ENCODE results near the gene NCLN. TPM values are rescaled to one million over a fixed set of nuclear protein-coding genes. Genes with fewer than 3 reads are reported as not detected.

NCLN gene
- total and polyA plus RNA-seq, 3 donors from 2014 or later = 50.2 to 65.5 (median 65.3) TPM

DNA sequence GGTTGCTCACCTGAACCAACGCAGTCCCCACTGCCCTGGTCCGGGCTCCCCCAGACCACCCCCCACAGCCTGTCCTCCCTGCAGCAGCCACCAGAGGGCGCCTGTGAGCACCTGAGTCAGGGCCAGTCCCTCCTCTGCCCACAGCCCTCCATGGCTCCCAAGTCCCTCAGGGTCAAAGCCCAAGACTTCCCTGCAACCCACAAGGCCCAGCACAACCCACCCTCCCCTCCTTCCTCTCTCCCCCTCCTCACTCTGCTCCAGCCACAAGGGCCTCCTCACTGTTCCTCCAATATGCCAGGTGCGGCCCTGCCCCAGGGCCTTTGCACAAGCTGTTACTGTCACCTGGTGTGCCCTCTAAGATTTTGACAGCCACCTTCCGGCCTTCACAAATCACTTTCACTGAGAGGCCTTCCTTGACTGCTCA is 39.0 kb upstream of the NCLN start:
- 71 to 75% methylated on average over 4 to 5 of the region's 5 CpGs for WGBS, 2 donors
- Histone ChIP-seq H3K9me3 (no peaks in the 10 kb centered on the region), H3K4me3 (no peak overlapping the region), H3K36me3 (ENCODE audit: low read depth, missing control alignments) (no peaks in the 10 kb centered on the region), H3K27ac (no peak overlapping the region), H3K27me3 (no peaks in the 10 kb centered on the region), H3K4me1 (no peaks in the 10 kb centered on the region)
- intact Hi-C loops (cut with DNase I; ENCODE audit: low total_unique reads) = no loop called here
- no peak for DNase-seq
- no peak for TF ChIP-seq POLR2A (IDR thresholded peaks at IDR 0.05)
- TF ChIP-seq, protein P1, sequence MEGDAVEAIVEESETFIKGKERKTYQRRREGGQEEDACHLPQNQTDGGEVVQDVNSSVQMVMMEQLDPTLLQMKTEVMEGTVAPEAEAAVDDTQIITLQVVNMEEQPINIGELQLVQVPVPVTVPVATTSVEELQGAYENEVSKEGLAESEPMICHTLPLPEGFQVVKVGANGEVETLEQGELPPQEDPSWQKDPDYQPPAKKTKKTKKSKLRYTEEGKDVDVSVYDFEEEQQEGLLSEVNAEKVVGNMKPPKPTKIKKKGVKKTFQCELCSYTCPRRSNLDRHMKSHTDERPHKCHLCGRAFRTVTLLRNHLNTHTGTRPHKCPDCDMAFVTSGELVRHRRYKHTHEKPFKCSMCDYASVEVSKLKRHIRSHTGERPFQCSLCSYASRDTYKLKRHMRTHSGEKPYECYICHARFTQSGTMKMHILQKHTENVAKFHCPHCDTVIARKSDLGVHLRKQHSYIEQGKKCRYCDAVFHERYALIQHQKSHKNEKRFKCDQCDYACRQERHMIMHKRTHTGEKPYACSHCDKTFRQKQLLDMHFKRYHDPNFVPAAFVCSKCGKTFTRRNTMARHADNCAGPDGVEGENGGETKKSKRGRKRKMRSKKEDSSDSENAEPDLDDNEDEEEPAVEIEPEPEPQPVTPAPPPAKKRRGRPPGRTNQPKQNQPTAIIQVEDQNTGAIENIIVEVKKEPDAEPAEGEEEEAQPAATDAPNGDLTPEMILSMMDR (IDR thresholded peaks at IDR 0.05) = peak; percentile 28 to 69 (median 34)

DNA sequence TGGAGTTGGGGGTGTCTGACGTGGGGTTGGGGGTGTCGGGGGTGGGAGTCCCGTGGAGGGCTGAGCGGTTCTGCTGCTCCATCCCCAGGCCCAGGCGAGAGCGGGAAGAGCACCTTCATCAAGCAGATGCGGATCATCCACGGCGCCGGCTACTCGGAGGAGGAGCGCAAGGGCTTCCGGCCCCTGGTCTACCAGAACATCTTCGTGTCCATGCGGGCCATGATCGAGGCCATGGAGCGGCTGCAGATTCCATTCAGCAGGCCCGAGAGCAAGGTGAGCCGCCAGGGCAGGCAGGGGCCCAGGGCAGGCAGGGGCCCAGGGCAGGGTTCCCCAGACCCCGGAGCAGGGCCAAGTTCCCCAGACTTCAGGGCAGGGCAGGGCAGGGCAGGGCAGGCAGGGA is 37.2 kb upstream of the NCLN start:
- H3K27ac ChIP-seq = no peak overlapping the region
- TF ChIP-seq, protein P1 (IDR thresholded peaks at IDR 0.05) = no peak
- no peak for TF ChIP-seq POLR2A (IDR thresholded peaks at IDR 0.05)
- H3K4me3 ChIP-seq = no peak overlapping the region
- intact Hi-C loops (cut with DNase I; ENCODE audit: low total_unique reads) = no loop called here
- DNase-seq = no peak
- no peaks in the 10 kb centered on the region for H3K27me3 ChIP-seq
- 76% methylated on average over 20 of the region's 20 CpGs; no CpG with 5 or more reads in 1 of the 2 donors for WGBS, 2 donors
- H3K36me3 ChIP-seq (ENCODE audit: low read depth, missing control alignments) = no peaks in the 10 kb centered on the region
- H3K9me3 ChIP-seq = no peaks in the 10 kb centered on the region
- no peaks in the 10 kb centered on the region for H3K4me1 ChIP-seq

DNA sequence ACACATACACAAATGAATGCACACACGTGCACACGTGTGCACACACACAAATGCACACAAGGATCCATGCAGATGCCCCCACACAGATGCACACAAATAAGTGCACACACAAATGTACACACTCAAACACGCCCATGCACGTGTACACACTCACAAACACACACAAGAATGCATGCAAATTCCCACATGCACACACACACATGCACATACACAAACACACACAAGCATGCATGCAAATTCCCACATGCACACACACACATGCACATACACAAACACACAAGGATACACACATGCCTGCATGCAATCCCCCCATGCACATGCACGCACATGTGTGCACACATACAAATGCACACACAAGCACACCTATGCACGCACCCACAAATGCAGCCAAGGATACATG is 36.6 kb upstream of the NCLN start:
- WGBS, 2 donors = 68 to 71% methylated on average over 6 of the region's 6 CpGs
- Histone ChIP-seq H3K4me3 (no peak overlapping the region), H3K27ac (no peak overlapping the region), H3K27me3 (no peaks in the 10 kb centered on the region), H3K36me3 (ENCODE audit: low read depth, missing control alignments) (no peaks in the 10 kb centered on the region), H3K4me1 (no peaks in the 10 kb centered on the region), H3K9me3 (no peaks in the 10 kb centered on the region)
- DNase-seq = no peak
- intact Hi-C loops (cut with DNase I; ENCODE audit: low total_unique reads) = no loop called here
- TF ChIP-seq POLR2A (IDR thresholded peaks at IDR 0.05) = no peak
- TF ChIP-seq, protein P1 (IDR thresholded peaks at IDR 0.05) = no peak

DNA sequence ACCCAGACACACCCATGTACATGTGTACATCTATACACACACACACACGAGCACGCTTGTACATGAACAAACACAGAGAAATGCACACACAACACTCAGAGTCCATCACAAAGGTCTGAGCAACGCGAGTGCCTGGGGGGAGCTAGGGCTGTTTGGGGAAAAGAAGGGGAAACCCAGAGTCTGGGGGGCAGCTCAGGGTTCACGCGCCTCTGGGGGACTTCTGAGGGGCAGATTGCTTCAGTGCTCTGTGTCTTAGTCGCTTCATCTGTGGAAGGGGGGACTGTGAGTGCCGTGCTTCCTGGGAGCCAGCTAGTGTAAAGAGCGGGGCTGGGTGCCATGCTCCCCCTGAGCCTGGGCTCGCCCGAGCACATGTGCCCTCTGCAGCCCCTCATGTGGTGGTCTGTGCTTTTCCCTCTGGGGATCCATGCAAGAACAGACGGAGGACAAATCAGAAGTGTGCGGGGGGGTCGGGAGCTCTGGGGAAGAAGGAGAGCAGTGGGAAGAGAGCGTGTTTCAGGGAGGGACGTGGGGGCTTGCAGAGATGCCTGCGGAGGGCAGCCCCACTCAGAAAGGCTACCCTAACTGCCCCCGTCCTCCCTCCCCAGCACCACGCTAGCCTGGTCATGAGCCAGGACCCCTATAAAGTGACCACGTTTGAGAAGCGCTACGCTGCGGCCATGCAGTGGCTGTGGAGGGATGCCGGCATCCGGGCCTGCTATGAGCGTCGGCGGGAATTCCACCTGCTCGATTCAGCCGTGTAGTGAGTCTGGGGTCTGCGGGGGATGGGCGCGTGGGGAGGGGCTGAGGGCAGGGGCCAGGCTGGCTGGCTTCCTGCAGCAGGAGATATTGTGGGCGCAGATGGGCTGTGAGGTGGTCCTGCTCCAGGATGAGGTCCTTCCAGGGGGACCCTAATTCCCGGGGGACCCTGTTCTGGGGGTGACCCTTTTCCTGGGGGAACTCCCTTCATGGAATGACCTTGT is 35.9 kb upstream of the NCLN start:
- Histone ChIP-seq H3K4me1 (no peaks in the 10 kb centered on the region), H3K36me3 (ENCODE audit: low read depth, missing control alignments) (no peaks in the 10 kb centered on the region), H3K9me3 (no peaks in the 10 kb centered on the region), H3K27me3 (no peaks in the 10 kb centered on the region), H3K27ac (no peak overlapping the region), H3K4me3 (no peak overlapping the region)
- WGBS, 2 donors = 41% methylated on average over 33 to 35 of the region's 35 CpGs
- TF ChIP-seq, protein P1 (IDR thresholded peaks at IDR 0.05) = no peak
- no peak for TF ChIP-seq POLR2A (IDR thresholded peaks at IDR 0.05)
- intact Hi-C loops (cut with DNase I; ENCODE audit: low total_unique reads) = no loop called here
- DNase-seq = no peak

All from testis (tissue), 3 donors.